ENCODE measurements around the gene LDLRAD3.
A peak's percentile ranks its signal among the peaks of the same experiment; 100 is the strongest.

DNA sequence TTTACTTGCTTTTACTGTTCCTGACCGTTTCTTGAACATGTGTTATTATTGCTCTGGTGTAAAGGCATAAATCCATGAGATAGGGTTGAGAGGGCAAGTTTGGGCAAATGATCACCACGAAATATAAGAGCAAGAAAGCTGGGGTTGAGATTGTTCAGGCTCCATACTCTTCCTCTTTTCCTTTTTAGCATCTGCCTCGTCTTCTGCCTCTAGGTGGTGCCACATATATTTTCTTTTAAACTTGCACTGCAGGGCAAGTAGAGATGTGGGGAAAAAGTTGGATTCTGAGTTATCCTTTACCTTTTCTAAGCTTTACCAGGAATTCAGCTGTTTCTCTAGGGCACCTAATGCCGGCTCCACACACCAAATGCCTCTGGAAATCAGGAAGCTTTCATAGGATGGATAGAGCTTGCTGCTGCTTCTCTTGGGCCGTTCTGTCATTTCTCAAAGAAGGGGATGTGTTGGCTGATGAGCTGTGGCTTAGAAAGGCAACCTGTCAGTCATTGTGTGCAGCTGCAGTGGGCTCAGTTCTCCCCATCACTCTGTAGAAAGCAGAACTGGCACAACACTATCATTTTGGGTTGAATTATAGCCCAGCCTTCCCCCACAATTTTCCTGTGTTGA lies 98.2 kb downstream of the LDLRAD3 start:
- TF ChIP-seq CTCF (IDR thresholded peaks at IDR 0.05) (peak; percentile 13 to 41 (median 29)), POLR2A (IDR thresholded peaks at IDR 0.05) (no peak)

Measured in uterus (tissue), 2 donors.